MCF 10A (cell line): ENCODE data around the gene DNAL1. TPM values are rescaled to one million over a fixed set of nuclear protein-coding genes. Genes with fewer than 3 reads are reported as not detected.

ENCODE experiments used
- BruUV-seq: library from RNA; stranded (reverse); fragments of 400-500 nt; replicated peaks from 2 replicates; lab custom pipeline; 2021; lab: Mats Ljungman, UMichigan
- CTCF ChIA-PET: fragments of 300-600 bp; sonication (Branson Sonifier 250); formaldehyde crosslinking; extraction: SDS; loops from one replicate; lab custom pipeline; 2021; ENCODE audit warnings: antibody characterized with exemption, inconsistent platforms; lab: Yijun Ruan, JAX
- POLR2A ChIA-PET: fragments of 300-600, 350-650 bp; sonication (Branson Sonifier 250); formaldehyde crosslinking; extraction: SDS; loops from one replicate; lab custom pipeline; 2020; ENCODE audit warnings: antibody characterized with exemption, inconsistent platforms; lab: Yijun Ruan, JAX
- DNase-seq: peaks from one replicate; pipeline ENCODE4 v3.0.0-alpha.2; 2018; ENCODE audit not compliant: unreplicated experiment
- H3K27ac Mint-ChIP-seq: one replicate; pipeline ENCODE4 v1.8.0; 2022; ENCODE audit warnings: mild to moderate bottlenecking, low read depth, mixed read lengths; ENCODE audit not compliant: unreplicated experiment
- H3K27me3 Mint-ChIP-seq: one replicate; pipeline ENCODE4 v1.8.0; 2022; ENCODE audit warnings: mixed read lengths; ENCODE audit not compliant: insufficient read depth, unreplicated experiment
- H3K36me3 Mint-ChIP-seq: one replicate; pipeline ENCODE4 v1.8.0; 2022; ENCODE audit warnings: mild to moderate bottlenecking, moderate library complexity, mixed read lengths; ENCODE audit not compliant: insufficient read depth, unreplicated experiment
- H3K4me1 Mint-ChIP-seq: one replicate; pipeline ENCODE4 v1.8.0; 2022; ENCODE audit warnings: mixed read lengths; ENCODE audit not compliant: insufficient read depth, unreplicated experiment
- H3K4me3 Mint-ChIP-seq: one replicate; pipeline ENCODE4 v1.8.0; 2022; ENCODE audit warnings: mild to moderate bottlenecking, moderate library complexity, mixed read lengths; ENCODE audit not compliant: unreplicated experiment
- H3K9me3 Mint-ChIP-seq: one replicate; pipeline ENCODE4 v1.8.0; 2022; ENCODE audit warnings: mixed read lengths; ENCODE audit not compliant: unreplicated experiment
- intact Hi-C: fragments of 100-400 bp; cut with micrococcal nuclease; formaldehyde crosslinking; loops from 2 replicates; pipeline ENCODE4 v1.14.1; 2022
- total RNA-seq: library from RNA; stranded (reverse); gene quantifications from 2 replicates; pipeline ENCODE4 v1.2.3, GENCODE V29; 2022
- TF ChIP-seq, protein P1 (sequence below): fragments of 200-600 bp; IDR thresholded peaks from one replicate; pipeline ENCODE4 v1.8.0; 2022; ENCODE audit warnings: antibody characterized with exemption, mild to moderate bottlenecking; ENCODE audit not compliant: unreplicated experiment

Gene DNAL1
- total RNA-seq, 1 experiment from 2014 or later = 18.5 TPM

DNA sequence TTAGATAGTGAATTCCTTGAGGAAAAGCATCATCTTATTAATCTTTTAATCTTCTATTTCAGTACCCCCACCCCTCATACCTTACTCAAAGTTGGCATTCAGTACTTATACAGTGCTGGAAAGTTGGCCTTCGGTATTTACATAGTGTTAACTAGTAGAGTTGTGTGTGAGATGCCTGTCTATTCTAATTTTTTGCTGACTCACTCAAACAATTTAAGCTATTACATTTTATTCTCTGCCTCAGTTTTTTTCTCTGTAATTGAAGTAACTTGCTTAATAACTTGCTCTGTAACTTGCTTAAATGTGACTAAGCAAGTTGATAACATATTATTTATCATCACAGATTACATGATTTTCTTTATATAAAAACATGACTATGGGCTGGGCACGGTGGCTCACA lies 20.3 kb downstream of the DNAL1 start:
- ChIA-PET POLR2A (interaction anchor here (0.9 kb wide), 1 partner anchor 48 kb away, joined by 3 read pairs; no protein-coding TSS in a partner anchor), CTCF (interaction anchor here (4.4 kb wide), 1 partner anchor 10 kb away, joined by 20 read pairs; no protein-coding TSS in a partner anchor)
- intact Hi-C loops = no loop called here
- BruUV-seq = no TSS peak
- Mint-ChIP-seq H3K9me3 (no peaks in the 10 kb centered on the region), H3K27ac (no peak overlapping the region), H3K36me3 (peaks cover 6% of the 10 kb centered on the region), H3K4me3 (no peak overlapping the region), H3K4me1 (peaks cover 10% of the 10 kb centered on the region), H3K27me3 (no peaks in the 10 kb centered on the region)
- DNase-seq = no peak
- TF ChIP-seq, protein P1, sequence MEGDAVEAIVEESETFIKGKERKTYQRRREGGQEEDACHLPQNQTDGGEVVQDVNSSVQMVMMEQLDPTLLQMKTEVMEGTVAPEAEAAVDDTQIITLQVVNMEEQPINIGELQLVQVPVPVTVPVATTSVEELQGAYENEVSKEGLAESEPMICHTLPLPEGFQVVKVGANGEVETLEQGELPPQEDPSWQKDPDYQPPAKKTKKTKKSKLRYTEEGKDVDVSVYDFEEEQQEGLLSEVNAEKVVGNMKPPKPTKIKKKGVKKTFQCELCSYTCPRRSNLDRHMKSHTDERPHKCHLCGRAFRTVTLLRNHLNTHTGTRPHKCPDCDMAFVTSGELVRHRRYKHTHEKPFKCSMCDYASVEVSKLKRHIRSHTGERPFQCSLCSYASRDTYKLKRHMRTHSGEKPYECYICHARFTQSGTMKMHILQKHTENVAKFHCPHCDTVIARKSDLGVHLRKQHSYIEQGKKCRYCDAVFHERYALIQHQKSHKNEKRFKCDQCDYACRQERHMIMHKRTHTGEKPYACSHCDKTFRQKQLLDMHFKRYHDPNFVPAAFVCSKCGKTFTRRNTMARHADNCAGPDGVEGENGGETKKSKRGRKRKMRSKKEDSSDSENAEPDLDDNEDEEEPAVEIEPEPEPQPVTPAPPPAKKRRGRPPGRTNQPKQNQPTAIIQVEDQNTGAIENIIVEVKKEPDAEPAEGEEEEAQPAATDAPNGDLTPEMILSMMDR = no peak

DNA sequence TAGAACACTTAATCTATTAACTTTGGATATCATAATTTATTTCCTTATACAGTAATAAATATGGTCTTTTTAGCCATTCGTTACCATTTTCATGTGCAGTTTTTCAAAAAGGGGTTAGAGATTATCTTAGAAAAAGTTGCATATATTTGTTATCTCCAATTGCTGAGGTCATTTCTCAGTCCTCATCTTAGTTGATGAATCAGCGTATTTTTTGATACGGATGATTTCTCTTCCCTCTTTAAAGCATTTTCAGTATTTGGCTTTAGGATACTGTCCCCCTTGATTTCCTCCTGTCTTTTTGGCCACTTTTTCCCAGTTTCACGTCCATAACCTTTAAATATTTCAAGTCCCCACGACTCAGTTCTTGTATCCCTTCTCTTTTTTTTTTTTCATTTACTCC lies 21.8 kb downstream of the DNAL1 start:
- Mint-ChIP-seq H3K4me3 (no peak overlapping the region), H3K9me3 (no peaks in the 10 kb centered on the region), H3K36me3 (peaks cover 6% of the 10 kb centered on the region), H3K4me1 (peaks cover 10% of the 10 kb centered on the region), H3K27me3 (no peaks in the 10 kb centered on the region), H3K27ac (no peak overlapping the region)
- DNase-seq = no peak
- CTCF ChIA-PET = interaction anchor here (0.6 kb wide), 1 partner anchor 101 kb away, joined by 3 read pairs; no protein-coding TSS in a partner anchor
- TF ChIP-seq, protein P1 = no peak
- no TSS peak for BruUV-seq
- intact Hi-C loops = no loop called here
- POLR2A ChIA-PET = interaction anchor here (0.5 to 0.6 kb wide), 2 partner anchors 10 to 47 kb away, joined by 3 to 4 read pairs; no protein-coding TSS in a partner anchor

DNA sequence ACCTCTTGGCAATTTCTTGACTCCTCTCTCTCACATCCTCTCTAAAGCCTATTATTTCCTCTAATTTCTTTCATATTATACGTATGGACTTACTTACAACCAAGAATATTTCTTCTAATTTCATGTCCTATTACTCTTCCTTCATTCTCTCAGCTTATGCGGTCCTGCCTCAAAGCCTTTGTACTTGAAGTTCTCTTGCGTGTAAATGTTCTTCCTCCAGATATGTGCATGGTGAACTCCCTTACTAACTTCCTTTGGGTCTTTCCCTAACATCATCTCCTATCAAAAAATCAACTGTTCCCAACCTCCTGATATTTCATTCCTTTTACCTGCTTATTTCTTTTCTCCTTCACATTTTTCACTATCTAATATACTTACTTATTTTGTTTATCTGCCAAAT lies 23.1 kb downstream of the DNAL1 start:
- H3K36me3 Mint-ChIP-seq = peaks cover 6% of the 10 kb centered on the region
- BruUV-seq = no TSS peak
- no peaks in the 10 kb centered on the region for H3K27me3 Mint-ChIP-seq
- ChIA-PET CTCF (interaction anchor here (0.6 to 1.0 kb wide), 2 partner anchors 49 to 201 kb away, joined by 3 read pairs; no protein-coding TSS in a partner anchor), POLR2A (interaction anchor here (0.8 kb wide), 1 partner anchor 11 kb away, joined by 4 read pairs; no protein-coding TSS in a partner anchor)
- TF ChIP-seq, protein P1 = no peak
- no peaks in the 10 kb centered on the region for H3K9me3 Mint-ChIP-seq
- no peak for DNase-seq
- intact Hi-C loops = no loop called here
- peaks cover 2% of the 10 kb centered on the region for H3K4me1 Mint-ChIP-seq
- no peak overlapping the region for H3K27ac Mint-ChIP-seq
- H3K4me3 Mint-ChIP-seq = no peak overlapping the region

DNA sequence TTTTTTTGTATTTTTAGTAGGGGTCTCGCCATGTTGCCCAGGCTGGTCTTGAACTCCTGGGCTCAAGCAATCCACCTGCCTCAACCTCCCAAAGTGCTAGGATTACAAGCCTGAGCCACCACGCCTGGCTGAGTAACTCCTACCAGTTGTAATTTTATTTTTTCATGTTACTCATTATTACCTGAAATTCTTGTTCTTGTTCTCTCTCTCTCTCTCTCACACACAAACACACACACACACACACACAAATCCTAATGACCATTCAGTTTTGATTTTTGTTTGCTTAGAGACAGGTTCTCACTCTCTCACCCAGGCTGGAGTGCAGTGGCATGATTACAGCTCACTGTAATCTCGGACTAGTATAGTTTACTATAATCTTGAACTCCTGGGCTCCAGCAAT lies 30.2 kb downstream of the DNAL1 start:
- no peaks in the 10 kb centered on the region for H3K36me3 Mint-ChIP-seq
- H3K4me3 Mint-ChIP-seq = no peak overlapping the region
- TF ChIP-seq, protein P1 = no peak
- ChIA-PET CTCF (interaction anchor here (0.6 to 3.7 kb wide), 2 partner anchors 12 to 97 kb away, joined by 4 to 20 read pairs; no protein-coding TSS in a partner anchor), POLR2A (no interaction called here)
- DNase-seq = no peak
- no peak overlapping the region for H3K27ac Mint-ChIP-seq
- BruUV-seq = no TSS peak
- intact Hi-C loops = no loop called here
- no peaks in the 10 kb centered on the region for H3K4me1 Mint-ChIP-seq
- no peaks in the 10 kb centered on the region for H3K9me3 Mint-ChIP-seq
- no peaks in the 10 kb centered on the region for H3K27me3 Mint-ChIP-seq
